MM.1S (cell line): Measurements from ENCODE around the gene SLC4A5.

Source experiments
- DNase-seq: peaks from one replicate; pipeline ENCODE4 v3.0.0-alpha.2; 2015
- H2AFZ ChIP-seq: fragments of 300-600 bp; sonication (generic); 2 replicates; pipeline ENCODE4 v1.6.0; 2016; ENCODE audit warnings: antibody characterized with exemption, low read length
- H3F3A ChIP-seq: fragments of 300-600 bp; sonication (generic); 2 replicates; pipeline ENCODE4 v1.6.1; 2016; ENCODE audit warnings: mild to moderate bottlenecking, antibody characterized with exemption, low read length, moderate library complexity, mixed read lengths; ENCODE audit not compliant: insufficient read depth
- H3K27ac ChIP-seq: fragments of 300-600 bp; sonication (generic); 2 replicates; pipeline ENCODE4 v1.5.1; 2016; ENCODE audit warnings: mild to moderate bottlenecking, low read length
- H3K27me3 ChIP-seq: fragments of 300-600 bp; sonication (generic); replicated peaks from 2 replicates; pipeline ENCODE4 v1.6.0; 2016; ENCODE audit warnings: low read length; ENCODE audit not compliant: insufficient read depth
- H3K36me3 ChIP-seq: fragments of 300-600 bp; sonication (generic); replicated peaks from 2 replicates; pipeline ENCODE4 v1.6.1; 2016; ENCODE audit warnings: mild to moderate bottlenecking, low read length, mixed read lengths; ENCODE audit not compliant: insufficient read depth
- H3K4me1 ChIP-seq: fragments of 300-600 bp; sonication (generic); 2 replicates; pipeline ENCODE4 v1.6.1; 2016; ENCODE audit warnings: low read length, mixed read lengths
- H3K4me2 ChIP-seq: fragments of 300-600 bp; sonication (generic); 2 replicates; pipeline ENCODE4 v1.6.0; 2016; ENCODE audit warnings: low read depth, low read length
- H3K4me3 ChIP-seq: fragments of 300-600 bp; sonication (generic); 2 replicates; pipeline ENCODE4 v1.5.1; 2016; ENCODE audit warnings: low read length, mixed read lengths
- H3K79me2 ChIP-seq: fragments of 300-600 bp; sonication (generic); 2 replicates; pipeline ENCODE4 v1.6.1; 2016; ENCODE audit warnings: mixed run types, low read length, mixed read lengths
- H3K9ac ChIP-seq: fragments of 300-600 bp; sonication (generic); 2 replicates; pipeline ENCODE4 v1.6.1; 2016; ENCODE audit warnings: low read length, mixed read lengths
- H3K9me2 ChIP-seq: fragments of 300-600 bp; sonication (generic); replicated peaks from 2 replicates; pipeline ENCODE4 v1.6.1; 2016; ENCODE audit warnings: mild to moderate bottlenecking, low read length, mixed read lengths; ENCODE audit not compliant: insufficient read depth
- H3K9me3 ChIP-seq: fragments of 300-600 bp; sonication (generic); replicated peaks from 2 replicates; pipeline ENCODE4 v1.6.1; 2016; ENCODE audit warnings: mild to moderate bottlenecking, low read length, mixed read lengths; ENCODE audit not compliant: insufficient read depth
- H4K20me1 ChIP-seq: fragments of 300-600 bp; sonication (generic); 2 replicates; pipeline ENCODE4 v1.6.1; 2016; ENCODE audit warnings: mild to moderate bottlenecking, low read length, moderate library complexity, mixed read lengths; ENCODE audit not compliant: insufficient read depth
- CTCF ChIP-seq: fragments of 300-600 bp; sonication (generic); IDR thresholded peaks from 2 replicates; pipeline ENCODE4 v1.5.1; 2016; ENCODE audit warnings: antibody characterized with exemption, low read length, mixed read lengths
- EZH2 ChIP-seq: fragments of 300-600 bp; sonication (generic); optimal IDR thresholded peaks from 2 replicates; pipeline ENCODE3; 2017; ENCODE audit warnings: low read depth, mild to moderate bottlenecking, antibody characterized with exemption, low read length, mixed read lengths
- EZH2phosphoT487 ChIP-seq: fragments of 300-600 bp; sonication (generic); IDR thresholded peaks from 2 replicates; pipeline ENCODE4 v1.6.1; 2018; ENCODE audit warnings: antibody characterized with exemption, low read length

SLC4A5 gene

DNA sequence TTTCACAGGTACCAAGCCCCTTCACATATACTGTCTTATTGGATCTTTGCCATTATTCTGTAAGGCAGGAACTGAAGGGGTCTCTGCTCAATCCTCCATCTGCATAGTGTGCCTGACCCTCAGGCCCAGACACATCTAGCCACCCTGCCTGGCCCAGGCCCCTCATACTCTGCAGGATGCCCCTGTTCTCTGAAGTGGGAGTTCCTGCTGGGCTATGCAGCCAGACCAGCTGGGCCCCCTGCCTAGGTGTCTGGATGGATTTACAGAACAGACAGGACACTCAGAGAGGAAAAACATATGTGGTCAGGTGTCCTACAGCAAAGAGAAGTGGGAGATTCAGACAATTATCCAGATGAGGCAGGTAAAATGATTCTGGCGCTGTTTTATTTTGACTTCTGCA lies 42.0 kb downstream of the SLC4A5 start:
- no peaks in the 10 kb centered on the region for H3K36me3 ChIP-seq
- no peak for DNase-seq
- no peaks in the 10 kb centered on the region for H3K27me3 ChIP-seq
- no peaks in the 10 kb centered on the region for H3K9me3 ChIP-seq
- H3K4me2 ChIP-seq: no peak overlapping the region
- 0 out of 2 replicates have a peak, but pooled peaks cover 8% of the 10 kb centered on the region for H3K4me1 ChIP-seq
- no peak overlapping the region for H3K9ac ChIP-seq
- no peak overlapping the region for H3K4me3 ChIP-seq
- H3K27ac ChIP-seq: no peak overlapping the region
- no peaks in the 10 kb centered on the region for H3K9me2 ChIP-seq
- no peak overlapping the region for H2AFZ ChIP-seq
- H4K20me1 ChIP-seq: no peaks in the 10 kb centered on the region
- no peak for TF ChIP-seq CTCF
- no peak for TF ChIP-seq EZH2phosphoT487
- no peak for TF ChIP-seq EZH2
- H3K79me2 ChIP-seq: no peaks in the 10 kb centered on the region
- no peaks in the 10 kb centered on the region for H3F3A ChIP-seq

DNA sequence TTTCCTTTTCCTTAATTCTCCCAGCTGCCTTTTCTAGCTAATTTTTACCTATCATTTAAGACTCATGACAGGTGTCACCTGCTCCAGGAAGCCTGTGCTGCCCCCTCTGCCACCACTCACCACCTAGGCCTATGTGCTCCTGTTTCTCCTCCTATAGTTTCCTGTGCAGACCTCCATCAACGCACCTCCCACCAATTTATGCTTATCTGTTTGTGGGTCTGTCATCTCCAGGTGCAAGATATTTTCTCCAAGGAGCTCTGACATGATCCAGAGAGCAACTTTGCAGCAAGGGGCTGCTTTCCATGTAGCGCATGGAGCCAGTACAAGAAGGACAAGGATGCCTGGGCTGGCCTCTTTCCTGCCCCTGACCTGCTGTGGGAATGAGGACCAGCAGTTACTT lies 42.7 kb downstream of the SLC4A5 start:
- no peaks in the 10 kb centered on the region for H3K36me3 ChIP-seq
- DNase-seq: no peak
- H4K20me1 ChIP-seq: no peaks in the 10 kb centered on the region
- H3K4me3 ChIP-seq: no peak overlapping the region
- H3K4me2 ChIP-seq: no peak overlapping the region
- H2AFZ ChIP-seq: no peak overlapping the region
- H3K9ac ChIP-seq: no peak overlapping the region
- no peak overlapping the region for H3K27ac ChIP-seq
- H3K9me2 ChIP-seq: no peaks in the 10 kb centered on the region
- no peaks in the 10 kb centered on the region for H3F3A ChIP-seq
- TF ChIP-seq EZH2: no peak
- no peak for TF ChIP-seq CTCF
- no peak for TF ChIP-seq EZH2phosphoT487
- no peaks in the 10 kb centered on the region for H3K27me3 ChIP-seq
- no peaks in the 10 kb centered on the region for H3K9me3 ChIP-seq
- H3K79me2 ChIP-seq: no peaks in the 10 kb centered on the region
- H3K4me1 ChIP-seq: 0 out of 2 replicates have a peak, but pooled peaks cover 8% of the 10 kb centered on the region

DNA sequence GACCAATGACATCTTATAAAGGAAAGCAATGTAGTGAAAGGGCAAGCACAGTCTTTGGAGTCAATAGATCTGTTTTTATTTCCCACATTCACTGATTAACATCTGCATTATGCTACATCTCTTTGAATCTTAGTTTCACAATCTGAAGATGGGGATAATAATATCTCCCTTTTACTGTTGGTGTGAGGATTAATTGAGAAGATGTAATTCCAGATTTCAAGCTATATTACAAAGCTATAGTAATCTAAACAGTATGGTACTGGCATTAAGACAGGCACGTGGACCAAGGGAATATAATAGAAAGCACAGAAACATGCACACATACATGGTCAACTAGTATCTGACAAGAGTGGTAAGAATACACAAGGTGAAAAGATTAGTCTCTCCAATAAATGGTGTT lies 45.3 kb downstream of the SLC4A5 start:
- Histone ChIP-seq H3K27ac (no peak overlapping the region), H3K4me3 (no peak overlapping the region), H3K27me3 (no peaks in the 10 kb centered on the region), H3K36me3 (no peaks in the 10 kb centered on the region), H3K9me3 (no peaks in the 10 kb centered on the region), H3K79me2 (no peaks in the 10 kb centered on the region), H3K4me1 (0 out of 2 replicates have a peak, but pooled peaks cover 8% of the 10 kb centered on the region), H4K20me1 (no peaks in the 10 kb centered on the region), H3K9ac (no peak overlapping the region), H3F3A (no peaks in the 10 kb centered on the region), H2AFZ (no peak overlapping the region), H3K9me2 (no peaks in the 10 kb centered on the region), H3K4me2 (no peak overlapping the region)
- no peak for DNase-seq
- no peak for TF ChIP-seq EZH2phosphoT487
- no peak for TF ChIP-seq EZH2
- no peak for TF ChIP-seq CTCF
